Measurements from ENCODE around the gene OSM.

The OSM gene

DNA sequence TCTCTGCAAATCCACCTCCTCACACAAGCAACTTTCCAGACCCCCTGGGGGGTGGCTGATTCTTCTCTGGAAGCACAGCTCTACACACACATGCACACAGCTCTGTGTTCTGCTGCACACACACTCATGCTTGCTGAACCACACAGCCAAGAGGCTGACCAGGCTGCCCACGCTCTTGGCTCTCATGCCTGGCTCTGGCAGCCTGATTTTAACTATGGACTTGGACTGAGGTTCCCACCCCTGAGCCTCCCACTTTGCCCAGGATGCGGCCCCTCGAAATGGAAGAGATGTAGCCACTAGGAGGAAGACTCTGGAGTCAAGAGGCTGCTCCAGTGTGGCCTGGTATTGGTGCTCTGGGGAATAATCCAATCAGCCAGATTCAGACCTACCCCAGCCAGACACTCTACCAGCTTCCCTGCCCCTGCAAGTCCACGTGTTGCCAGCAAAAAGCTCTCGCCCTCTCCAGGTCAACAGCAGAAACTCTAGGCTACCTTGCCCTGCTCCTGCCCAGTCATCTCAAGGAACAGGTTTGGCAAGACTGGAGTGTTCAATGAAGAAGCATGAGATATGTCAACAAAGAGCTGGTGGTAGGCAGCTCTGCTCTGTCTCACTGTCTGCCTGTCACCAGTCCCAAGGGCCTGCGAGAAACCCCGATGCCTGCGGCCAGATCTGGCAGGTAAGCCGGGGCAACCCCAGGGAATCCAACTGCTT, 31.5 kb upstream of the OSM start:
- DNase-seq (ENCODE audit: low read depth in 2 of 2, low spot score in 1 of 2): no peak

GRCh38 chr22:30297276-30297990, 30.8 kb upstream of the OSM start:
- no peak for DNase-seq (ENCODE audit: low read depth in 2 of 2, low spot score in 1 of 2)

- no peak for DNase-seq (ENCODE audit: low read depth in 2 of 2, low spot score in 1 of 2)
Measured at GRCh38 chr22:30296833-30297232, 30.2 kb upstream of the OSM start.

DNA sequence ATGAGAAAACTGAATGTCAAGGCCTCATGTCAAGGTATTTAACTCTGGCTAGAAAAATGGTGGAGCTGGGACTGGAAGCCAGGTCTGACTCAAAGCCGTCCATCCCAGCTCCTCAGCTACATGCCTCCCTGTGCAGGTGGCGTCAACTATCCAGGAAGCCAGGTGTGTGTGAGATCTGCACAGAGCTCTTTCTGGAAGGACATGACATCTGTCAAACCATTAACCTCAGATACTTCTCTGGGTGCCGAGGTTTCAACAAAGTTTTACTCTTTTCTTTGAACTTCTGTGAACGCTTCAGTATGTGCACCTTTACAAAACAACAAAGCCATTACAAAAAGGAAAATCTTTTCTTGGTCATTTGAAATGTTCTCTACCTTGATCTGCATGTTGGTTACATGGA, 29.7 kb upstream of the OSM start:
- no peak for DNase-seq (ENCODE audit: low read depth in 2 of 2, low spot score in 1 of 2)

GRCh38 chr22:30295576-30295975, 28.9 kb upstream of the OSM start:
- DNase-seq (ENCODE audit: low read depth in 2 of 2, low spot score in 1 of 2): no peak

- DNase-seq (ENCODE audit: low read depth in 2 of 2, low spot score in 1 of 2): no peak
Measured at GRCh38 chr22:30294830-30295229, 28.2 kb upstream of the OSM start.

DNA sequence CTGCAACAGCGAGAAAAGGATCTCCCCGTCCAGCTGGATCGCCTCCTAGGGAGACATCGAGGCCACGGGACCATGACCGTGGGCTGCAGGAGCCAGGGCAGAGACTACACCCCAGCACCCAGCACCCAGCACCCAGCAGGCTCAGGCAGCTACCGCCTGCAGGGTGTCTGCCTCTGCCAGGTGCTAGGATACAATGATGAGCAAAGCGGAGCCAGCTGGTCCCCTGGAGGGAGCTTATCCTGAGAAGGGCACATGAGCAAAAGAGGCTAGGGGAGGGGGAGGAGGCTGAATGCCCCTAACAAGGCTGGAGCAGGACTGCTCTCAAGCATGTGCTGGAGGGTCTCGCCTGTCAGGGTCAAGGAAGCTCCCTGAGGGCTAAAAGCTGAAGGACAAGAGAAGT, 27.4 kb upstream of the OSM start:
- DNase-seq (ENCODE audit: low read depth in 2 of 2, low spot score in 1 of 2): no peak

DNA sequence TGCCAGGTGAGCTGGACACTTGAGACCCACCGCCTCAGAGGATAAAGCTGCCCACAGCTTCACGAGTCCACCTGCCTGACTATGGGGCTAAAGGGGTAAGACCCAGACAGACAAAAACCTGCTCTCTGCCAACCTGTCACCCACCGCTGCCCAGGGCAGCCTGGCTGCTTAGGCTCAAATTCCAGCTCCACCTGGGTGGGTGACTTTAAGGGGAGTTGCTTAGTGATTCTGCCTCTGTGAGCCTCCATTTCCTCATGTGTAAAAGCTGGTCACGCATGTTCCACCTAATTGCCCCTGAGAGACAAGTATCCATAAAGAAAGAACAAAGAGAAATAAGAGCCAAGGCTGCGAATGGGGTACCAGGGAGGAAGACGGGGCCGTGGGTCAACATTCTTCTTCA, 26.4 kb upstream of the OSM start:
- no peak for DNase-seq (ENCODE audit: low read depth in 2 of 2, low spot score in 1 of 2)

GRCh38 chr22:30292069-30292970, 25.7 kb upstream of the OSM start:
- no peak for DNase-seq (ENCODE audit: low read depth in 2 of 2, low spot score in 1 of 2)

- DNase-seq (ENCODE audit: low read depth in 2 of 2, low spot score in 1 of 2): no peak
Measured at GRCh38 chr22:30291058-30291892, 24.6 kb upstream of the OSM start.

DNA sequence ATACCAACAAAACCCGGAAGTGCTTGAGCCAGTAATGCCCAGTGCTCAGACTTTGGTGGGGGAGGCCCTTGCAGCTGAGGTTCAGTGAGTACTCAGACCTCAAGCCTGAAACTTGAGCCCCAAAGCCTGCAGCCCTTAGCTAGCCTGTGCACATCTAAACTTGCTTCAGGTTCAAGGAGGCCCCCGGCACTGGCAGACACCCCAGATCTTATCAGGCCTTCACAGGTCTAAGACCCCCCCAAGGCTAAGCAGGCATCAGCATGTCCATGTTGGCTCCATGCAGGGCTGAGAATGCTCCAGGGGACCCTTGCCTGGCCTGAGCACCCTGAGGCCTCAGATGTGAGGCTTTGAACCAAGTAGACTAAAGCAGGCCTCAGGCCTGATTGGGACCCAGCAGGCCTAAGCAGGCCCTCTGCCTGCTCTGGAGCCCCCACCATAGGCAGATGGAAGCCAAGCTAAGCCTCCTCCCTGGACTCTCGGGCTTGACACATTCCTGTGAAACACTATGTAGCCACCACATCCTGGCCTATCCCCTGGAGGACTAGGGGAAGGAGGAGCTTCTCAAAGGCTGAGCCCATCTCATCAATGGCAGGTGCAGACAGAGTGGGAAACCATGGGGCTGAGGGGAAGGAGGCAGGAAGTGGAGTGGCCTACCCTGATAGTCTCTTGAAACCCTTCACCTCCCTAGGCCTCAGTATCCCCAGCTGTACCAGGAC, 23.8 kb upstream of the OSM start:
- DNase-seq (ENCODE audit: low read depth in 2 of 2, low spot score in 1 of 2): no peak

DNA sequence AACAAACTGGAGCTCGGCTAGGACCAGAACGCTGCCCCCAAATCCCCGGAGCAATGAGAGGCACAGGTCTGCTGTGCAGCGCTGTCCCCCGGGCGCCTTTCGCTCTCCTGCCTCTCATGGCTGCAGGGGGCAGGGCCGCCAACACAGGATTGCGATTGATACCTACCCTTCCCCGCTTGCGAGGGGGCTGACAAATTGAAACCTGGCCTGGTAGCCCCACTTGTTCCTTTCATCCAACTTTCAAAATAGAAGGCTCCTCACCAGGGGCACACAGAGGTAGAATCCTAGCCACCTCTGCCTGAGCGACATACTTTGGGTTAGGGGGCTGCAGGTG, 23.3 kb upstream of the OSM start:
- no peak for DNase-seq (ENCODE audit: low read depth in 2 of 2, low spot score in 1 of 2)

DNA sequence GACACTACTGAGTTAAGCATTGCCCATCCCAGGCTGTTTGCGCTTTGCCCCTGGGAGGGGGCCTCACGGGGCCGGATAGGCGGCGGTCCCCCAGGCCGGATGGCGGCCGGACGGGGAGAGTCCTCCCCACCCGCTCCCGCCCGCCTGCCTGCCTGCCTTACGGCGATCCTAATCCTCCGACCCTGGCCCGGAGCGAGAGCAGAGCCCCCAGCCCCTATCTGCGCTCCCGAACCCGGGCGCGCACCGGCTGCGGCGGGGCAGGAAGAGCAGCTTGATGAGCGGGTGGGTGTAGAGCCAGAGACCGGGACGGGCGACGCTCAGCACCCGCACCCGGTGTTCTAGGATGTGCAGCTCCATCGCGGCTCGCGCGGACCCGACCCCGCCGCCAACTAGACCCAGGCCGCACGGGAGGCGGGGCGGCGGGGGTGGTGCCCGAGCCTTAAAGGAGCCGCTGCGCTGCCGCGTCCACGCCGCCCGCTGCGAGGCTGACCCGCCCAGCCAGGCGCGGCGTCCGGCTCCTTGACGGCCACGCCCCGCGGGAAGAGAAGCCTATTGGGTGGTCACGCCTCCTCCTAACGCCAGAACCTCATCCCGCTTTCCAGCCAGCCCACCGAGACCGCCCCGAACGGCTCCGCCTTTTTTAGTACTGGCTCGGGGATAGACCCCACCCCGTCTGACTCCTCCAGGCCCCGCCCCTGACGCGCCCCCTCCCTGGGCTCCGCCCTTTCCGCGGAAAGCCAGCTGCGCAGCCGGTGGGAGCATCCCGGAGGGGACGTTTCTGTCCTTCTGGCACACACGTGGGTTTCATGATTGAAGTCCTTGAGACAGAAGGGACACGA, 22.7 kb upstream of the OSM start, which contains the start of gene CASTOR1:
Gene CASTOR1 (minus strand): TSS at position 365 of the 839 bp plus-strand sequence. CDS start 8 bp downstream, at position 357.
- DNase-seq (ENCODE audit: low read depth in 2 of 2, low spot score in 1 of 2): peak; percentile 79 to 83

DNA sequence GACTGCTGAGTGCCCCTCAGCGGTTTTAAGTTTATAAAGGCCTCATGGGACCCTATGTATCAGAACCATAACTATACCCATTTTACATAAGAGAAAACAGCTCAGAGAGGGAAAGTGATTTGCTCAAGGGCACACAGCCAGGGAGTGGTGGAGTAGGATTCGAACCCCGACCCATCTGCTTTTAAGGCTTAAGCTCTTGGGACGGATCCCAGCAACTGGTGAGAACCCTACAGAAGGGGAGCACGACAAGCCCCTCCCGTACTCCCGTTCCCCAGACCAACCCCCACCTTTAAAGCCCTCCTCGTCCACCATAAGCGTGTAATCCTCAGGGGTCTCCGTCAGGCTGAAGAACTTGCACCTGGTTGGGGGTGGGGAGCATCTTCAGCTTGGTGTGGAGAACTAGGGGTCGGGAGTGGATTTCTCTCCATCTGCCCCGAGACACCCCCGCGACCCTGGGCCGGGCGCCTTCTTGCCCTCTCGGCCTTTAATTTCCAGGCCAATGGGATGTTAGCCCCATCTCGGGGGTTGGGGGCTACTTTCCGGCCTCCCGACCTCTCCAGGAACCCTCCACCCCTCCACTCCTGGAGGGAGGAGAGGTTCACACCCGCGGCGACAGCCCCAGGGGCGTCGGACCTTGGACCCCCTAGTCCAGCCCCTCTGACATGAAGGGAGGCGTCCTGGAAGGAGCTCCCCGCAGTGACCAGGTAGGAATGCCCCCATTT, 21.9 kb upstream of the OSM start:
- no peak for DNase-seq (ENCODE audit: low read depth in 2 of 2, low spot score in 1 of 2)

GRCh38 chr22:30287648-30288418, 21.2 kb upstream of the OSM start:
- DNase-seq (ENCODE audit: low read depth in 2 of 2, low spot score in 1 of 2): peak; percentile 74 to 80

GRCh38 chr22:30286813-30287647, 20.4 kb upstream of the OSM start:
- peak; percentile 72 to 80 for DNase-seq (ENCODE audit: low read depth in 2 of 2, low spot score in 1 of 2)

DNA sequence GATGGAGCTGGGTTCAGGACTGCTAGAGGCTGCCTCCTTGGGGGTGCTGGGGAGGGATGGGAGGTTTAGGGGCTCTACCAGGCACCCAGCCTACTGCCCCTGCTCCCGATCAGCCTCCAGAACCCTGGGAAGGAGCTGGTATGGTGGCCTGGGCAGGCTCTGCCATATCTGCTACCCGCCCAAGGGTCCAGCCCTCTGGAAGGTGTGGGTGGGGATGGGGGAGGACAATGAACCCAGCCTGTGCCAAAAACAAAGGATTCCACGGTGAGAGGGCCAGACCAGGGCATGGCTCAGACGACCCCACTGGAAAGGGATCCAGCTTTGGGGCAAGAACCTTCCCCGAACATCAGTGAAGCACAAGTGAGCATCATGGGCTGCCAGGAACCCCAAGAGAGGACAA, 19.7 kb upstream of the OSM start:
- no peak for DNase-seq (ENCODE audit: low read depth in 2 of 2, low spot score in 1 of 2)
